Measurements from ENCODE around the gene ABHD15.

The ABHD15 gene

DNA sequence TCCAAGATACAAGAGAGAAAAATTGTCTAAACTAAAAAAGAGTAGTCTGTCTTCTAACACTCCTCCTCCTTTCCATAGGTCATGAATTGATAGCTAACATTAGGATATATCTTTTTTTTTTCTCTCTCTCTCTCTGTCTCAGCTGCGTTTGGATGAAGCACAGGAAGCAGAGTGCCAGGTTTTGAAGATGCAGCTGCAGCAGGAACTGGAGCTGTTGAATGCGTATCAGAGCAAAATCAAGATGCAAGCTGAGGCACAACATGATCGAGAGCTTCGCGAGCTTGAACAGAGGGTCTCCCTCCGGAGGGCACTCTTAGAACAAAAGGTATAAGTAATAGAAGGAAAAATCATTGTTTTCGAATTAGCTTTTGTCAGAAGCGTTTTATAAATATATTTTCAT lies 32.9 kb downstream of the ABHD15 start:
- DNase-seq (ENCODE audit: low read depth): no peak
- TF ChIP-seq POLR2A (IDR thresholded peaks at IDR 0.05; ENCODE audit: extremely low read depth, insufficient read length): no peak
- H3K4me3 ChIP-seq (ENCODE audit: low read depth, low read length): no peak overlapping the region

- no peak overlapping the region for H3K4me3 ChIP-seq (ENCODE audit: low read depth, low read length)
- DNase-seq (ENCODE audit: low read depth): no peak
- TF ChIP-seq CTCF (IDR thresholded peaks at IDR 0.05; ENCODE audit: low read depth, low read length) (no peak), POLR2A (IDR thresholded peaks at IDR 0.05; ENCODE audit: extremely low read depth, insufficient read length) (no peak), MYC (IDR thresholded peaks at IDR 0.05; ENCODE audit: low read depth, low read length) (no peak), MAX (IDR thresholded peaks at IDR 0.05; ENCODE audit: low read depth, low read length) (no peak)
Observed at GRCh38 chr17:29526322-29526721, 40.5 kb downstream of the ABHD15 start.

DNA sequence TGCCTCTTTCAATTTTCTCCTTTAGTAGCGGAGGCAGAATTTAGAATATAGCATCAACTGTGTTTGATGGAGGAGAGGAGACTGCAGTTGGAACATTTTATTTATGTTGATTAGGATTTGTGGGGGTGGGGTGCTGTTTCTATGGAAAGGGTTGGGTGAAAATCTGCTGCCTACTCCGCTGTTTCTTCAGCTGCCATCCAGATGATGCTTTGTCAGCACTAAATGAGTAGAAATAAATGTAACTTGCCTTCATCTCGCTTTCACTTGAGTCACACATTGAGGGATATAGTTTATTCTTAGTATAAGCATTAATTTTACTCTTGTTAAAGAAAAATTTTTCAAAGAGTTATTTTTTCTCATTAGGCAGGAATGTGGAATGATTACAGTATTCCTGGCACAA lies 42.1 kb downstream of the ABHD15 start:
- TF ChIP-seq MAX (IDR thresholded peaks at IDR 0.05; ENCODE audit: low read depth, low read length) (no peak), MYC (IDR thresholded peaks at IDR 0.05; ENCODE audit: low read depth, low read length) (no peak), POLR2A (IDR thresholded peaks at IDR 0.05; ENCODE audit: extremely low read depth, insufficient read length) (no peak), CTCF (IDR thresholded peaks at IDR 0.05; ENCODE audit: low read depth, low read length) (no peak)
- no peak overlapping the region for H3K4me3 ChIP-seq (ENCODE audit: low read depth, low read length)
- no peak for DNase-seq (ENCODE audit: low read depth)

- H3K4me3 ChIP-seq (ENCODE audit: low read depth, low read length): no peak overlapping the region
- TF ChIP-seq MYC (IDR thresholded peaks at IDR 0.05; ENCODE audit: low read depth, low read length) (no peak), CTCF (IDR thresholded peaks at IDR 0.05; ENCODE audit: low read depth, low read length) (no peak), MAX (IDR thresholded peaks at IDR 0.05; ENCODE audit: low read depth, low read length) (no peak), POLR2A (IDR thresholded peaks at IDR 0.05; ENCODE audit: extremely low read depth, insufficient read length) (no peak)
- no peak for DNase-seq (ENCODE audit: low read depth)
Observed at GRCh38 chr17:29518359-29518758, 48.5 kb downstream of the ABHD15 start.

DNA sequence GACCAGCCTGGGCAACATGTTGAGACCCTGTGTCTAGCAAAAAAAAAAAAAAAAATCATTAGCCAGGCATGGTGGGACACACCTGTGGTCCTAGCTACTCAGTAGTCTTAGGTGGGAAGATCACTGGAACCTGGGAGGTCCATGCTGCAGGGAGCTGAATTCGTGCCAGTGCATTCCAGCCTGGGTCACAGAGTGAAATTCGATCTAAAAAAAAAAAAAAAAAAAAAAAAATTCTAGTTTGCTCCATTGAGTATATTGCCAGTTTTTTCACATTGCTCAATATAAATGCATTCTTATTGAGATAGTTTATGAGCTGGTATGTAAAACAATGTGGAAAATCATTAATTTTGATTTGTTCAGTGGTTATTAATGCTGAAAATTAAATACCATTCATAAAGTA lies 52.0 kb downstream of the ABHD15 start:
- TF ChIP-seq CTCF (IDR thresholded peaks at IDR 0.05; ENCODE audit: low read depth, low read length): no peak
- no peak for TF ChIP-seq MYC (IDR thresholded peaks at IDR 0.05; ENCODE audit: low read depth, low read length)
- no peak for TF ChIP-seq MAX (IDR thresholded peaks at IDR 0.05; ENCODE audit: low read depth, low read length)
- TF ChIP-seq POLR2A (IDR thresholded peaks at IDR 0.05; ENCODE audit: extremely low read depth, insufficient read length): no peak
- DNase-seq (ENCODE audit: low read depth): no peak
- no peak overlapping the region for H3K4me3 ChIP-seq (ENCODE audit: low read depth, low read length)

DNA sequence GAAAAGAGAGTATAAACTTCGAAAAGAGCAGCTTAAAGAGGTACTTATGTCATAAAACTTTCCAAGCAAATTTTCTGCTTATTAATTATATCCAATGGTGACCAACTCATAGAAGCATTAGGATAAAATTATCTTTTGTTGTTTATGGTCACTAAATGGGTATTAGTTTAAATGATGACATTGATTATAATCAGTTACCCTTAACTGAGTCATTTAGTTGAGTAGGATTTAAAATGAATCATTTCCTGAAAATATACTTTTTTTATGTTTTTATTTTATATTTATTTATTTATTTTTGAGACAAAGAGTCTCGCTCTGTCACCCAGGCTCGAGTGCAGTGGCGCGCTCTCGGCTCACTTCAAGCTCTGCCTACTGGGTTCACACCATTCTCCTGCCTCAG lies 55.9 kb downstream of the ABHD15 start:
- H3K4me3 ChIP-seq (ENCODE audit: low read depth, low read length): no peak overlapping the region
- no peak for TF ChIP-seq MAX (IDR thresholded peaks at IDR 0.05; ENCODE audit: low read depth, low read length)
- TF ChIP-seq CTCF (IDR thresholded peaks at IDR 0.05; ENCODE audit: low read depth, low read length): no peak
- TF ChIP-seq POLR2A (IDR thresholded peaks at IDR 0.05; ENCODE audit: extremely low read depth, insufficient read length): no peak
- no peak for TF ChIP-seq MYC (IDR thresholded peaks at IDR 0.05; ENCODE audit: low read depth, low read length)
- no peak for DNase-seq (ENCODE audit: low read depth)
